HEK293T (cell line): ENCODE results near the gene FAM210A.

Source experiments
- HDGF ChIP-seq: fragments of 450-650 bp; IDR thresholded peaks from 2 replicates; pipeline ENCODE4 v1.6.1; 2017; ENCODE audit warnings: antibody characterized with exemption, borderline replicate concordance
- SP1 ChIP-seq: fragments of 450-650 bp; IDR thresholded peaks from 2 replicates; pipeline ENCODE4 v1.6.1; 2017
- SUZ12 ChIP-seq: fragments of 450-650 bp; IDR thresholded peaks from 2 replicates; pipeline ENCODE4 v1.6.1; 2016; ENCODE audit warnings: mild to moderate bottlenecking
- TF ChIP-seq, protein P1 (sequence below): fragments of 450-650 bp; IDR thresholded peaks from 2 replicates; pipeline ENCODE4 v1.6.1; 2016

DNA sequence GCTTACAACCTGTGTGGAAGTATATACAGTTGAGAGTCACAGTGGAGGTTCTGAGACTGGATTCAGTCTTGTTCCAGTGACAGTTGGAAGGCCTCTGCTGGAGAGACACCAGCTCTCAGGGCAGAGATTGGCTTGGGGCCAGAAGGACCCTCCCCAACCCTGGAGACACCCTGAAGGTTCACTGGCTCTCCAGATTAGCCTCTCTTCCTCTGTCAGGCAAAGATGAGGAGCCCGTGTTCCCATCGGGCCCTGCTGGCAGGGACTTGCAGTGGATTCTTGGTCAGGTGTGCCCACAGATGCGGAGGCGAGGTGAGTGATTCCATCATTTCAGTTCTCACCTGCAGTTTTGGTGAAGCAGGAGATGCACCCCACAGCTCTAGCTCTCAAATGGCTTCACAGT, 78.6 kb downstream of the FAM210A start:
- TF ChIP-seq, protein P1, sequence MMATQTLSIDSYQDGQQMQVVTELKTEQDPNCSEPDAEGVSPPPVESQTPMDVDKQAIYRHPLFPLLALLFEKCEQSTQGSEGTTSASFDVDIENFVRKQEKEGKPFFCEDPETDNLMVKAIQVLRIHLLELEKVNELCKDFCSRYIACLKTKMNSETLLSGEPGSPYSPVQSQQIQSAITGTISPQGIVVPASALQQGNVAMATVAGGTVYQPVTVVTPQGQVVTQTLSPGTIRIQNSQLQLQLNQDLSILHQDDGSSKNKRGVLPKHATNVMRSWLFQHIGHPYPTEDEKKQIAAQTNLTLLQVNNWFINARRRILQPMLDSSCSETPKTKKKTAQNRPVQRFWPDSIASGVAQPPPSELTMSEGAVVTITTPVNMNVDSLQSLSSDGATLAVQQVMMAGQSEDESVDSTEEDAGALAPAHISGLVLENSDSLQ: no peak
- no peak for TF ChIP-seq HDGF
- TF ChIP-seq SP1: no peak
- TF ChIP-seq SUZ12: no peak
